NCI-H774 (cell line): Measurements from ENCODE around the gene LAX1.

Experiments used
- DNase-seq: peaks from one replicate; lab custom pipeline; 2025; lab: John Stamatoyannopoulos, UW

Gene LAX1

GRCh38 chr1:203813581-203814341 lies 48.8 kb downstream of the LAX1 start:
- DNase-seq, result no peak

GRCh38 chr1:203818399-203818798 lies 53.4 kb downstream of the LAX1 start:
- no peak for DNase-seq

GRCh38 chr1:203823306-203823705 lies 58.3 kb downstream of the LAX1 start:
- no peak for DNase-seq
